T-helper 17 cell (primary cell): ENCODE measurements around the gene TKT. TPM values are rescaled to one million over a fixed set of nuclear protein-coding genes. Genes with fewer than 3 reads are reported as not detected.

ENCODE experiments used
- ATAC-seq: fragments of 150-1000 bp; cut with Tn5 transposase; 2 replicates; pipeline ENCODE4 v1.10.0; 2021; ENCODE audit warnings: mild to moderate bottlenecking, moderate library complexity
- DNase-seq, 3 donors: peaks; one replicate each; pipeline versions ENCODE4 v3.0.0 to v3.0.0-alpha.2; 2020 to 2021
- H3K9me3 ChIP-seq: one replicate; pipeline ENCODE4 v1.7.0; 2013; ENCODE audit warnings: low read length, mild to moderate bottlenecking; ENCODE audit not compliant: control insufficient read depth, poor library complexity, severe bottlenecking
- H3K27ac Mint-ChIP-seq: one replicate; pipeline ENCODE4 v1.8.0; 2022; ENCODE audit warnings: mild to moderate bottlenecking, moderate library complexity, mixed read lengths
- H3K27me3 Mint-ChIP-seq: one replicate; pipeline ENCODE4 v1.8.0; 2022; ENCODE audit warnings: mixed read lengths
- H3K36me3 Mint-ChIP-seq: one replicate; pipeline ENCODE4 v1.8.0; 2022; ENCODE audit warnings: low read depth, mixed read lengths
- H3K4me1 Mint-ChIP-seq: one replicate; pipeline ENCODE4 v1.8.0; 2022; ENCODE audit warnings: mild to moderate bottlenecking, mixed read lengths
- H3K4me3 Mint-ChIP-seq: one replicate; pipeline ENCODE4 v1.8.0; 2022; ENCODE audit warnings: mild to moderate bottlenecking, moderate library complexity, mixed read lengths
- total RNA-seq, 4 donors: library from RNA in 2 of 4; stranded (reverse) in 2 of 4; gene quantifications; one replicate each; pipeline ENCODE4 v1.2.3 and lab custom pipeline; 2022 to 2026

TKT gene
- total RNA-seq, 2 donors from 2014 or later: 105 to 109 TPM

- no peaks in the 10 kb centered on the region for H3K4me1 Mint-ChIP-seq
- H3K36me3 Mint-ChIP-seq: peaks cover 6% of the 10 kb centered on the region
- no peak overlapping the region for H3K4me3 Mint-ChIP-seq
- no peaks in the 10 kb centered on the region for H3K27me3 Mint-ChIP-seq
- ATAC-seq (no peak), DNase-seq (no peak)
- peak overlapping the region; percentile 32 for H3K27ac Mint-ChIP-seq
- H3K9me3 ChIP-seq: no peaks in the 10 kb centered on the region
Measured at GRCh38 chr3:53231532-53232511, 24.0 kb downstream of the TKT start.

GRCh38 chr3:53230789-53231188, 25.0 kb downstream of the TKT start:
- Mint-ChIP-seq H3K36me3 (peaks cover 4% of the 10 kb centered on the region), H3K27ac (peak overlapping the region; percentile 32), H3K4me3 (no peak overlapping the region), H3K4me1 (no peaks in the 10 kb centered on the region), H3K27me3 (no peaks in the 10 kb centered on the region)
- ATAC-seq: no peak
- no peaks in the 10 kb centered on the region for H3K9me3 ChIP-seq
- no peak for DNase-seq

- ATAC-seq (no peak), DNase-seq (no peak)
- no peaks in the 10 kb centered on the region for H3K9me3 ChIP-seq
- Mint-ChIP-seq H3K36me3 (peaks cover 2% of the 10 kb centered on the region), H3K4me1 (no peaks in the 10 kb centered on the region), H3K27ac (no peak overlapping the region), H3K4me3 (no peak overlapping the region), H3K27me3 (no peaks in the 10 kb centered on the region)
Measured at GRCh38 chr3:53230041-53230621, 25.7 kb downstream of the TKT start.

GRCh38 chr3:53229606-53230005, 26.2 kb downstream of the TKT start:
- H3K36me3 Mint-ChIP-seq: peaks cover 2% of the 10 kb centered on the region

GRCh38 chr3:53229171-53229570, 26.7 kb downstream of the TKT start:
- H3K36me3 Mint-ChIP-seq: peaks cover 2% of the 10 kb centered on the region
- H3K27me3 Mint-ChIP-seq: no peaks in the 10 kb centered on the region
- no peaks in the 10 kb centered on the region for H3K4me1 Mint-ChIP-seq
- H3K27ac Mint-ChIP-seq: no peak overlapping the region
- no peaks in the 10 kb centered on the region for H3K9me3 ChIP-seq
- DNase-seq (no peak), ATAC-seq (no peak)
- no peak overlapping the region for H3K4me3 Mint-ChIP-seq

More at GRCh38 chr3:53229606-53230005, 26.2 kb downstream of the TKT start:
- no peak overlapping the region for H3K27ac Mint-ChIP-seq
- no peaks in the 10 kb centered on the region for H3K4me1 Mint-ChIP-seq
- H3K4me3 Mint-ChIP-seq: no peak overlapping the region
- ATAC-seq (no peak), DNase-seq (no peak)
- no peaks in the 10 kb centered on the region for H3K9me3 ChIP-seq
- H3K27me3 Mint-ChIP-seq: no peaks in the 10 kb centered on the region

- Mint-ChIP-seq H3K27ac (no peak overlapping the region), H3K27me3 (no peaks in the 10 kb centered on the region), H3K4me1 (no peaks in the 10 kb centered on the region), H3K4me3 (no peak overlapping the region), H3K36me3 (peaks cover 2% of the 10 kb centered on the region)
- no peak for DNase-seq
- no peak for ATAC-seq
- H3K9me3 ChIP-seq: no peaks in the 10 kb centered on the region
Measured at GRCh38 chr3:53227993-53228885, 27.6 kb downstream of the TKT start.

GRCh38 chr3:53226841-53227407, 28.9 kb downstream of the TKT start:
- no peaks in the 10 kb centered on the region for H3K9me3 ChIP-seq
- Mint-ChIP-seq H3K27me3 (no peaks in the 10 kb centered on the region), H3K36me3 (peaks cover 2% of the 10 kb centered on the region), H3K4me1 (no peaks in the 10 kb centered on the region), H3K27ac (peak overlapping the region; percentile 45), H3K4me3 (no peak overlapping the region)
- DNase-seq: no peak
- ATAC-seq: no peak

GRCh38 chr3:53226142-53226840, 29.5 kb downstream of the TKT start:
- H3K27ac Mint-ChIP-seq: no peak overlapping the region

GRCh38 chr3:53225651-53226050, 30.2 kb downstream of the TKT start:
- peaks cover 2% of the 10 kb centered on the region for H3K36me3 Mint-ChIP-seq
- no peaks in the 10 kb centered on the region for H3K9me3 ChIP-seq
- DNase-seq (no peak), ATAC-seq (no peak)
- H3K4me3 Mint-ChIP-seq: no peak overlapping the region
- no peaks in the 10 kb centered on the region for H3K27me3 Mint-ChIP-seq
- H3K27ac Mint-ChIP-seq: no peak overlapping the region
- H3K4me1 Mint-ChIP-seq: no peaks in the 10 kb centered on the region

More at GRCh38 chr3:53226142-53226840, 29.5 kb downstream of the TKT start:
- Mint-ChIP-seq H3K36me3 (peaks cover 2% of the 10 kb centered on the region), H3K27me3 (no peaks in the 10 kb centered on the region), H3K4me1 (no peaks in the 10 kb centered on the region), H3K4me3 (no peak overlapping the region)
- ATAC-seq (no peak), DNase-seq (no peak)
- no peaks in the 10 kb centered on the region for H3K9me3 ChIP-seq

GRCh38 chr3:53225181-53225580, 30.6 kb downstream of the TKT start:
- Mint-ChIP-seq H3K27me3 (no peaks in the 10 kb centered on the region), H3K4me3 (no peak overlapping the region), H3K4me1 (no peaks in the 10 kb centered on the region), H3K27ac (no peak overlapping the region), H3K36me3 (peaks cover 2% of the 10 kb centered on the region)
- ATAC-seq (no peak), DNase-seq (no peak)
- H3K9me3 ChIP-seq: no peaks in the 10 kb centered on the region

- no peaks in the 10 kb centered on the region for H3K27me3 Mint-ChIP-seq
- ATAC-seq (no peak), DNase-seq (no peak)
- no peaks in the 10 kb centered on the region for H3K4me1 Mint-ChIP-seq
- no peak overlapping the region for H3K4me3 Mint-ChIP-seq
- H3K27ac Mint-ChIP-seq: peak overlapping the region; percentile 78
- H3K9me3 ChIP-seq: no peaks in the 10 kb centered on the region
- peaks cover 2% of the 10 kb centered on the region for H3K36me3 Mint-ChIP-seq
Measured at GRCh38 chr3:53224536-53224935, 31.3 kb downstream of the TKT start.

GRCh38 chr3:53224026-53224425, 31.8 kb downstream of the TKT start:
- Mint-ChIP-seq H3K27me3 (no peaks in the 10 kb centered on the region), H3K27ac (peak overlapping the region; percentile 78), H3K36me3 (peaks cover 2% of the 10 kb centered on the region), H3K4me3 (no peak overlapping the region), H3K4me1 (no peaks in the 10 kb centered on the region)
- H3K9me3 ChIP-seq: no peaks in the 10 kb centered on the region
- DNase-seq: no peak
- ATAC-seq: no peak
